GM12801 (cell line): ENCODE results near the gene ELMO2.

ENCODE experiments used
- CTCF ChIP-seq: IDR thresholded peaks from one replicate; pipeline ENCODE4 v1.5.1; 2011; ENCODE audit warnings: control low read depth; ENCODE audit not compliant: insufficient read length; ENCODE audit errors: extremely low read depth

ELMO2 gene

DNA sequence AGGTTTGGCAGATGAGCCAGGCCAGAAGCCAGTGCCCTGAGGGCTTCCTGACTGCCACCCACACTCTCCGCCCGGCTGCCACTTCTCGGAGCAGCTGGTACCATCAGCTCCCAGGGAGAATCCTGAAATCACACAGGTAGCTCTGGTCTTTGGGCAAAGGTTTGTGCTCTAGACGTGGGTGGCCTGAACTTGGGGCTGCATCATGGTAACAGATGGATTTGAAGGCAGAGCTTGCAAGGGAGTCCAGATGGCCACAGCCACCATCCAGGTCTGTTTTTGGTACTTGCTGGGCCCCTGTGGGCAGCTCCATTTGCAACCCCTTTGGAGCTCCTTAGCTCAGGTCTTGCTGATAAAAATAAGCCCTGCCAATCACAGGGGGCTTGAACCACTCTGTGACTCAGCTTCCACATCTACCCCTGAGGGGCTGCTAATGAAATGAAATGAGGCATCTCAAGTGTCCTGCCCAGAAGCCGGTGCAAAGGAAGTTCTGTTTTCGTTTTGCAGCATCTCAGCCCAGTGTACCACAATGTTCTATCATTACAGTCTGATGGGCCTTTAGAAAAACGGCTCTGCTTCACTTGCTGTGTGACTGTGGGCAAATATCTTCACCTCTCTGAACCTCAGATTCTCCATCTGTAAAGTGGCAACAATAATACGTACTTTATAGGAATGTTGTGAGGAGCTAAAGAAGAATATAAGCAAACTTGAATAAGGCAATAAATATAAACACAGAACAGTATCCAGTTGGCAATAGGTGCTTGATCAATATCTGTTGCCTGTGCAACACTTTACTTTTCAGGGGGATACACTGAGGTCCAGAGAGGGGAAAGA, 73.0 kb downstream of the ELMO2 start:
- TF ChIP-seq CTCF: no peak

DNA sequence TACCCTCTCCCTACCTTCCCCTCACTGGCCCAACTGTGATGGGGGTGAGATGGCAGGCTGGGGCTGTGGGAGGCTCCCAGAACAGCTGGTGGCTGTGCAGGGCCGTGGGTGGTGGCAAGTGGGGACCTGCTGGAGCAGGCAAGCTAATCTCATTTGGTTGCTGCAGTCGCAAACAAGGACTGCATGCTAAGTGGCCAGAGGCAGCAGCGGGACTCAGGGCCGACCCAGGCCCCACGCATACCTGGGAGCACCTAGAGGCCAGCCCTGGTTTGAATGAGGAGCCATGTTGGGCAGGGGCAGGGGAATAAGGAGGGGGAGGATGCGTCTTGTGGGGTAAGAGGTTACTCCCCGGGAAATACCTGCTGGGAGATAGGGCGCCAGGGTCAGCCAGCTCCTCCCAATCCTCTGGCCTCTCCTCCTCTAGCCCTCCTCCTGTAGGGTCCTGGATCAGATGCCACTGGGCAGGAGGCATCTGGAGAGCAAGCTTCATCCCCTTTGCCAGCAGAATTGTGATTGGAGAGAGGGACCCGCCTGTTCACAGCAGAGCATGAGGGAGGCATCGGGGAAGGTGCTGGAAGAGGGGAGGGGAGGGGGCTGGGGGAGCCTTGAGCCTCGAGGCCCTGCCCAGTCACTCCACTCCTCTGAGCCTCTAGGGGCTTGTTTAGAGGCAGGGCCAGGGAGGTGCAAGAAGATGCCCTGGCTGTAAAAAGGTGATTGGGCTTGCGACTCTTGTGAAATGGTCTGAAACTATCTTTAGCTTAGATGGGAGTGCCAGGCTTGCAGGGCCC, 73.8 kb downstream of the ELMO2 start:
- TF ChIP-seq CTCF: no peak

DNA sequence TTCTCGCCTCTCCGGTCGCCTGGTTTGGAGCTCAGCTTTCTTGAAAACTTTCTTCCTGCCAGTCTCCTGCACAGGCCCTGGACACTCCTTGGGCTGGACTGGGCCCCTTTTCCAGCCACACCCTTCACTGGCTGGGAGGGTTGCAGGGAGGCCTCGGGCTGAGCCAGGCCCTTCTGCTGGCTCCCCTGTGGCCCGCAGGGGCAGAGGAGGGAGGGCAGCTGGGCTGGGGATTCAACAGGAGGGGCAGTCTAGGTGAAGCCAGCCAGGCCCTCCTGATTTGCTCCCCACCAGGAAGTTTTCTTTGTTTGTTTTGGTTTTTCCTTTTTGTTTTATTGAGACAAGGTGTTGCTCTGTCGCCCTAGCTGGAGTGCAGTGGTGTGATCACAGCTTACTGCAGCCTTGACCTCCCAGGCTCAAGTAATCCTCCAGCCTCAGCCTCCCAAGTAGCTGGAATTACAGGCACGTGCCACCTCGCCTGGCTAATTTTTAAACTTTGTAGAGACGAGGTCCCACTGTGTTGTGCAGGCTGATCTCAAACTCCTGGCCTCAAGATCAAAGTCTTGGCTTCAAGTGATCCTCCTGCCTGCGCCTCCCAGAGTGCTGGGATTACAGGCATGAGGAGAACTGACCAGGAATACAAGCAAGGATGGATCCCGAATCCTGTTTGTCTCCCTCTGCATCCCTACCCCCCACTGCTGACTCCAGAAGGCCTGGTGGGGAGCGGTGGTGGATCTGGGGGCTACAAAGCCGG, 74.6 kb downstream of the ELMO2 start:
- no peak for TF ChIP-seq CTCF

DNA sequence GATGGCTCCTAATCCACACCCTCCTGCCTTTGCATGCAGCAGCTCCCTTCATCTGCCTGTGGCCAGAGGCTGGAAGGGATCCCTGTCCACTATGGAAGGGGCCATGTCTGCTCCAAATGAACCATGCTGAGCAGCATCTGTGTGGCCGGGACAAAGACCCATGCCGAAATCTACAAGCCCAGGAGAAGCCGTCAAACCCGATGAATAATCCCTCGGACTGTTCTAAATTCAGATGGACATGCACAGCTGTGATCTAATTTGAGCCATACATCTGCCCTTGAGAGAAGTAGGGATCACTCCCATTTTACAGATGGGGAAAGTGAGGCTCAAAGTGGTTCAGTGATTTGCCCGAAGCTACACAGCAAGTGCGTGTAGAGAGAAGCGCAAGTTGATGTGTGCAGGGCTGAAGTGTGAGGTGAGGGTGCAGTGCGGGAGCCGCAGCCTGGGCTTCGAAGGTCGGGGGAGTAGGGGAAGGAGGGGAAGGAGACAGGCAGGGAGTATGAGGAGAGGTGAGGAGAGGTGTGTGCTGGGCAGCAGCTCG, 75.5 kb downstream of the ELMO2 start:
- no peak for TF ChIP-seq CTCF

DNA sequence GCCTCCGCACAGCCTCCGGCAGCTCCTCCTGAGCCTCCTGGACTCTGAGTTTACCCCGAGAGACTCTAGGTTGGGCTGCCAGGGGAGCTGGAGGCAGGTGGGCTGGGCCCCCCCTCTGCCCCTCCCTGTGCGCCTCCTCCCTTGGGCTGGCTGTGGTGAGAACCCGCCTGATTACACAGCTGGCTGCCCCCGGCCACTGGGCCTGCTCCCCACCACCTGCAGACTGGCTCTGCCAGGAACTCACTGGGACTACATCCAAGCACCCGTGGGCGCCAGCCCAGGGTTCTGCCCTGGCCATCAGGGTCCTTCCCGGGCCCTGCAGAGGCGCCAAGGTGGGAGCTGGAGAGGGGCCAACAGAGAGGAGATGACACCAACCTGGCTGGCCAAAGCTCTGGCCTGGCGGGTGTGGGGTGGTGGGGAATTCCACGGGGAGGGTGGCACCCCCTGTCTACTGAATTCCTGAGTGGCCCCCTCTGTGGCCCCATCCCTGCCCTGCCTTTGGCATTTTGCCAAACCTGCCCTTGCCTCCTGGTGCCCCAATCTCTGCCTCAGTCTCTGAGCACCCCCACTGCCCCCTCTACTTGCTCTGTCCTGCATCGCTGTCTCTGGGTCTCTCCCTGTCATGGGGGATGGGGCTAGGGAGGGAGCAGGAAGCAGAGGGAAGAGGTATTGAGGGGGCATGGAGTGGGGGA, 76.2 kb downstream of the ELMO2 start:
- no peak for TF ChIP-seq CTCF

DNA sequence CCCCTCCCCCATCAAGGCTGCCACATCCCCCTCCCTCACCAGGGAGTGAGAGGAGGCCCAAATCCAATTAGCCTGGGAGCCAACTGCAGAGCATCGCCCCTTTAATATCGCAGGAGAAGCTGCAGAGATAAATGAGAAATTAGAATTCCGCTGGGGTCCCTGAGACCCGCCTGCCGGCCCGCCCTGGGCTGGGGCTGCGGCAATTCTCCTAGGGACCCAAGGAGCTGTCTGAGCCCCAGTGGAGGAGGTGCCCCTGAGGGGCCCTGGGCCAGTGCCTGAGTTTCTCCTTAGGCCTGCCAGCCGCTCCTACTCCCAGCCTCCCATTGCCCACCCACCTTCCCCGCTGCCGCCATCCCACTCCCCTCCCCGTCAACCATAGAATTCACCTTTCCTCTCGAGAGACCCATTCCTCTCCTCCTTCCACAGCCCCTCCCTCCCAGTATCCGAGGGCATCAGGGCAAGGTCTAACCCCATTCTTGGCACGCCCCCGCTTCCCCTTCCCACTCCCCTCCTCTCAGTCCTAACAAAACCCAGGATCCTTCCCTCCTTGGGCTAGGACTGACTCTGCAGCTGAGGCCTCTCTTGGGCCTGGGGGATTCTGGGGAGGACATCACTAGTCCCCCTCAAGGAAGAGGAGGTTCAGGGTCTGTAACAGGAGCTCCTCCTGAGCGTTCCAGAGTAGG, 78.1 kb downstream of the ELMO2 start:
- no peak for TF ChIP-seq CTCF
